IMR-90 (cell line): Measurements from ENCODE around the gene ABCA7. TPM values are rescaled to one million over a fixed set of nuclear protein-coding genes. Genes with fewer than 3 reads are reported as not detected.

Experiments
- ATAC-seq: fragments of 200-7000 bp; cut with Tn5 transposase; 2 replicates; pipeline ENCODE4 v1.9.1; 2020; ENCODE audit warnings: low read depth, mild to moderate bottlenecking, moderate library complexity
- BruUV-seq: library from RNA; stranded (reverse); fragments of 400-500 nt; replicated peaks from 2 replicates; lab custom pipeline; 2021; lab: Mats Ljungman, UMichigan
- CTCF ChIA-PET: fragments of 300-600 bp; formaldehyde crosslinking; extraction: SDS; loops from one replicate; lab custom pipeline; 2021; ENCODE audit warnings: antibody characterized with exemption; lab: Yijun Ruan, JAX
- POLR2A ChIA-PET: fragments of 300-600 bp; sonication (Branson Sonifier 250); formaldehyde crosslinking; loops from one replicate; lab custom pipeline; 2022; ENCODE audit warnings: antibody characterized with exemption; ENCODE audit not compliant: unreplicated experiment; lab: Charles Lee
- DNase-seq: peaks from one replicate; pipeline ENCODE4 v3.0.0; 2013
- H2AFZ ChIP-seq: replicated peaks from 2 replicates; pipeline ENCODE3; 2013; ENCODE audit warnings: low read length, mild to moderate bottlenecking; ENCODE audit not compliant: poor library complexity
- H2AK5ac ChIP-seq: 2 replicates; pipeline ENCODE4 v1.6.1; 2013; ENCODE audit warnings: low read depth, low read length, inconsistent platforms
- H2AK9ac ChIP-seq: replicated peaks from 2 replicates; pipeline ENCODE3; 2013; ENCODE audit warnings: mild to moderate bottlenecking, low read depth, low read length, moderate library complexity; ENCODE audit not compliant: poor library complexity
- H2BK120ac ChIP-seq: 2 replicates; pipeline ENCODE4 v1.6.1; 2013; ENCODE audit warnings: low read depth, low read length, inconsistent platforms
- H2BK15ac ChIP-seq: 3 replicates; pipeline ENCODE4 v1.6.1; 2013; ENCODE audit warnings: low read depth, low read length, inconsistent platforms
- H2BK20ac ChIP-seq: 2 replicates; pipeline ENCODE4 v1.6.1; 2013; ENCODE audit warnings: low read depth, mild to moderate bottlenecking, inconsistent platforms, low read length, moderate library complexity
- H2BK5ac ChIP-seq: 2 replicates; pipeline ENCODE4 v1.6.1; 2013; ENCODE audit warnings: mild to moderate bottlenecking, low read depth, low read length, inconsistent platforms; ENCODE audit not compliant: poor library complexity, severe bottlenecking
- H3K14ac ChIP-seq: replicated peaks from 2 replicates; pipeline ENCODE4 v1.6.1; 2013; ENCODE audit warnings: low read depth, low read length, inconsistent platforms
- H3K18ac ChIP-seq: 2 replicates; pipeline ENCODE4 v1.6.1; 2013; ENCODE audit warnings: low read depth, low read length, control low read depth
- H3K23ac ChIP-seq: 2 replicates; pipeline ENCODE4 v1.6.1; 2013; ENCODE audit warnings: low read depth, low read length, inconsistent platforms
- H3K27ac ChIP-seq: 2 replicates; pipeline ENCODE4 v1.5.1; 2013; ENCODE audit warnings: mild to moderate bottlenecking, control low read depth, low read length; ENCODE audit not compliant: insufficient read depth
- H3K27me3 ChIP-seq: 2 replicates; pipeline ENCODE4 v1.6.1; 2013; ENCODE audit warnings: low read length; ENCODE audit not compliant: control insufficient read depth, insufficient read depth
- H3K36me3 ChIP-seq: 2 replicates; pipeline ENCODE4 v1.6.1; 2013; ENCODE audit warnings: low read length, mixed read lengths; ENCODE audit not compliant: control insufficient read depth, insufficient read depth
- H3K4ac ChIP-seq: 2 replicates; pipeline ENCODE4 v1.6.1; 2013; ENCODE audit warnings: low read depth, low read length, inconsistent platforms
- H3K4me1 ChIP-seq: 2 replicates; pipeline ENCODE4 v1.6.1; 2013; ENCODE audit warnings: low read length, mixed read lengths; ENCODE audit not compliant: control insufficient read depth, insufficient read depth
- H3K4me2 ChIP-seq: 2 replicates; pipeline ENCODE4 v1.6.1; 2013; ENCODE audit warnings: low read depth, mild to moderate bottlenecking, control low read depth, low read length, moderate library complexity
- H3K4me3 ChIP-seq: 2 replicates; pipeline ENCODE4 v1.5.1; 2013; ENCODE audit warnings: low read depth, mild to moderate bottlenecking, control low read depth, low read length, moderate library complexity; ENCODE audit not compliant: insufficient read depth
- H3K56ac ChIP-seq: 2 replicates; pipeline ENCODE4 v1.6.1; 2013; ENCODE audit warnings: low read length, inconsistent platforms; ENCODE audit not compliant: insufficient read depth; ENCODE audit errors: extremely low read depth
- H3K79me1 ChIP-seq, 2 experiments: 2 replicates each; pipeline ENCODE4 v1.6.1; 2013; ENCODE audit warnings: low read length in 2 of 2, inconsistent platforms in 1 of 2, low read depth in 1 of 2
- H3K9ac ChIP-seq: 2 replicates; pipeline ENCODE4 v1.6.1; 2013; ENCODE audit warnings: low read depth, low read length, control low read depth
- H3K9me1 ChIP-seq: 2 replicates; pipeline ENCODE4 v1.6.1; 2013; ENCODE audit warnings: low read length, inconsistent platforms; ENCODE audit not compliant: insufficient read depth
- H3K9me3 ChIP-seq: 2 replicates; pipeline ENCODE4 v1.6.1; 2013; ENCODE audit warnings: low read length; ENCODE audit not compliant: control insufficient read depth, insufficient read depth
- H4K20me1 ChIP-seq: 2 replicates; pipeline ENCODE4 v1.6.1; 2013; ENCODE audit warnings: low read length, inconsistent platforms; ENCODE audit not compliant: insufficient read depth
- H4K5ac ChIP-seq: 2 replicates; pipeline ENCODE4 v1.6.1; 2013; ENCODE audit warnings: mild to moderate bottlenecking, low read depth, low read length, control low read depth
- H4K8ac ChIP-seq, 2 experiments: 2 replicates each; pipeline ENCODE4 v1.6.1; 2013; ENCODE audit warnings: low read depth in 2 of 2, low read length in 2 of 2, control low read depth in 1 of 2, inconsistent platforms in 1 of 2
- H4K91ac ChIP-seq: 2 replicates; pipeline ENCODE4 v1.6.1; 2013; ENCODE audit warnings: low read depth, low read length, inconsistent platforms; ENCODE audit not compliant: insufficient read depth
- CEBPB ChIP-seq: IDR thresholded peaks from 2 replicates; pipeline ENCODE4 v1.6.1; 2012; ENCODE audit warnings: low read depth, low read length, improper control_type of control experiment
- CHD1 ChIP-seq: IDR thresholded peaks from 2 replicates; pipeline ENCODE4 v1.6.1; 2012; ENCODE audit warnings: low read depth, low read length, improper control_type of control experiment
- FOS ChIP-seq: fragments of 150-350 bp; IDR thresholded peaks from 2 replicates; pipeline ENCODE4 v1.6.1; 2016; ENCODE audit warnings: low read depth, low read length
- MAFK ChIP-seq: IDR thresholded peaks from 2 replicates; pipeline ENCODE4 v1.6.1; 2012; ENCODE audit warnings: low read depth, low read length, improper control_type of control experiment
- MAZ ChIP-seq: IDR thresholded peaks from 2 replicates; pipeline ENCODE4 v1.6.1; 2012; ENCODE audit warnings: low read depth, mild to moderate bottlenecking, low read length, improper control_type of control experiment, moderate library complexity, borderline replicate concordance
- MXI1 ChIP-seq: IDR thresholded peaks from 2 replicates; pipeline ENCODE4 v1.6.1; 2012; ENCODE audit warnings: low read depth, mild to moderate bottlenecking, low read length, moderate library complexity, borderline replicate concordance
- NFE2L2 ChIP-seq: fragments of 150-350 bp; IDR thresholded peaks from 2 replicates; pipeline ENCODE4 v1.6.1; 2016; ENCODE audit warnings: low read depth, mild to moderate bottlenecking, low read length
- POLR2A ChIP-seq: IDR thresholded peaks from 2 replicates; pipeline ENCODE4 v1.6.1; 2012; ENCODE audit warnings: mild to moderate bottlenecking, low read depth, low read length
- RAD21 ChIP-seq: IDR thresholded peaks from 2 replicates; pipeline ENCODE4 v1.6.1; 2012; ENCODE audit warnings: low read length, improper control_type of control experiment
- RCOR1 ChIP-seq: IDR thresholded peaks from 2 replicates; pipeline ENCODE4 v1.6.1; 2012; ENCODE audit warnings: mild to moderate bottlenecking, low read length, improper control_type of control experiment; ENCODE audit not compliant: insufficient replicate concordance
- RFX5 ChIP-seq: IDR thresholded peaks from 2 replicates; pipeline ENCODE4 v1.8.0; 2012; ENCODE audit warnings: low read depth, mild to moderate bottlenecking, low read length, moderate library complexity
- SMC3 ChIP-seq: fragments of 150-350 bp; IDR thresholded peaks from 2 replicates; pipeline ENCODE4 v1.6.1; 2016; ENCODE audit warnings: low read depth, mild to moderate bottlenecking, antibody characterized with exemption, low read length, moderate library complexity
- WGBS, 2 experiments: methylation state at CpG; one replicate each; pipeline versions ENCODE4 v1.1.5 to v1.1.7; 2013; ENCODE audit warnings: missing lambda C conversion rate in 2 of 2; ENCODE audit not compliant: insufficient read length in 1 of 2; ENCODE audit errors: extremely low coverage in 2 of 2; 5-methylcytosine and 5-hydroxymethylcytosine counted together
- dilution Hi-C: fragments of 300-500 bp; cut with HindIII; formaldehyde crosslinking; loops from one replicate; pipeline ENCODE4 v1.14.3; 2018; ENCODE audit warnings: low sequenced_read_pairs; ENCODE audit not compliant: unreplicated experiment
- in situ Hi-C: fragments of 300-500 bp; cut with MboI; formaldehyde crosslinking; loops from 3 replicates; pipeline ENCODE4 v1.14.3; 2019; ENCODE audit warnings: low sequenced_read_pairs, inconsistent platforms, mixed read lengths
- intact Hi-C: fragments of 100-400 bp; cut with micrococcal nuclease; formaldehyde crosslinking; loops from 2 replicates; pipeline ENCODE4 v1.10.0; 2022
- polyA plus RNA-seq, 3 experiments: library from polyadenylated mRNA; depleted of rRNA; stranded (reverse); fragments of >200 nt; gene quantifications; 2 replicates each; pipeline ENCODE4 v1.2.3, GENCODE V29; 2012; ENCODE audit warnings: low replicate concordance in 1 of 3
- total RNA-seq: library from RNA; depleted of rRNA; stranded (reverse); fragments of >200 nt; gene quantifications from 2 replicates; pipeline ENCODE4 v1.2.3, GENCODE V29; 2012
- TF ChIP-seq, protein P1 (sequence below): fragments of 150-350 bp; IDR thresholded peaks from 2 replicates; pipeline ENCODE4 v1.6.1; 2017; ENCODE audit warnings: mild to moderate bottlenecking, antibody characterized with exemption, low read length, low read depth
- TF ChIP-seq, protein P2 (sequence below): conservative IDR thresholded peaks from 2 replicates; pipeline ENCODE4 v1.5.1; 2012; ENCODE audit warnings: mild to moderate bottlenecking, low read depth, low read length, improper control_type of control experiment
- TF ChIP-seq, protein P3 (sequence below): fragments of 150-350 bp; IDR thresholded peaks from 2 replicates; pipeline ENCODE4 v1.6.1; 2016; ENCODE audit warnings: low read depth, mild to moderate bottlenecking, low read length, moderate library complexity, borderline replicate concordance

The ABCA7 gene
- total and polyA plus RNA-seq, 2 of the 4 experiments (the other 2 are of a cell fraction): 0.36 to 3.3 TPM

DNA sequence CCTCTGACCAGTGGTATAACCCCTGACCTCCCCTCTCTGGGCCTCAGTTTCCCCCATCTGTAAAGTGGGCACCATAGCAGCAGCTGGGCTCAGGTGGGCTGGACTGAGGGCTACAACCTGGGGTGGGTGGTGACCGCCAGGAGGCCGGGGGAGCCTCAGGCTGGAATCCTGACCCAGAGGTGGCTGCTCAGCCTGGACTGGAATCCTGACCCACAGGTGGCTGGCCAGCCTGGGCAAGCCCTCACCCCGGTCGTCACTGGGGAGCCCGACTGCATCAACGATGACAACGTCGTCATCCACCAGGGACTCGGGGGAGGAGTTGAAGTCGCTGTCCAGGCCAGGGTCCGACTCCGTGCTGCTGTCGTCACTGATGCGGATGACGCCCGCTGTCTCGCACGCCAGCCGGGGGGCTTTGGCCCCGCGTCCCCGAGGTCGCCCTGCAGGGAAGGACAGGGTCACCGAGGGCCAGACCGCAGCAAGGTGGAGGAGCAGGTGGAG, 74.1 kb downstream of the ABCA7 start:
- ATAC-seq: no peak
- TF ChIP-seq RCOR1 (no peak), RFX5 (no peak), CEBPB (no peak), MAFK (no peak), FOS (no peak), MXI1 (no peak), RAD21 (no peak), POLR2A (no peak), MAZ (no peak), CHD1 (no peak), NFE2L2 (no peak), SMC3 (no peak)
- TF ChIP-seq, protein P1, sequence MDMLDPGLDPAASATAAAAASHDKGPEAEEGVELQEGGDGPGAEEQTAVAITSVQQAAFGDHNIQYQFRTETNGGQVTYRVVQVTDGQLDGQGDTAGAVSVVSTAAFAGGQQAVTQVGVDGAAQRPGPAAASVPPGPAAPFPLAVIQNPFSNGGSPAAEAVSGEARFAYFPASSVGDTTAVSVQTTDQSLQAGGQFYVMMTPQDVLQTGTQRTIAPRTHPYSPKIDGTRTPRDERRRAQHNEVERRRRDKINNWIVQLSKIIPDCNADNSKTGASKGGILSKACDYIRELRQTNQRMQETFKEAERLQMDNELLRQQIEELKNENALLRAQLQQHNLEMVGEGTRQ: no peak
- TF ChIP-seq, protein P2, sequence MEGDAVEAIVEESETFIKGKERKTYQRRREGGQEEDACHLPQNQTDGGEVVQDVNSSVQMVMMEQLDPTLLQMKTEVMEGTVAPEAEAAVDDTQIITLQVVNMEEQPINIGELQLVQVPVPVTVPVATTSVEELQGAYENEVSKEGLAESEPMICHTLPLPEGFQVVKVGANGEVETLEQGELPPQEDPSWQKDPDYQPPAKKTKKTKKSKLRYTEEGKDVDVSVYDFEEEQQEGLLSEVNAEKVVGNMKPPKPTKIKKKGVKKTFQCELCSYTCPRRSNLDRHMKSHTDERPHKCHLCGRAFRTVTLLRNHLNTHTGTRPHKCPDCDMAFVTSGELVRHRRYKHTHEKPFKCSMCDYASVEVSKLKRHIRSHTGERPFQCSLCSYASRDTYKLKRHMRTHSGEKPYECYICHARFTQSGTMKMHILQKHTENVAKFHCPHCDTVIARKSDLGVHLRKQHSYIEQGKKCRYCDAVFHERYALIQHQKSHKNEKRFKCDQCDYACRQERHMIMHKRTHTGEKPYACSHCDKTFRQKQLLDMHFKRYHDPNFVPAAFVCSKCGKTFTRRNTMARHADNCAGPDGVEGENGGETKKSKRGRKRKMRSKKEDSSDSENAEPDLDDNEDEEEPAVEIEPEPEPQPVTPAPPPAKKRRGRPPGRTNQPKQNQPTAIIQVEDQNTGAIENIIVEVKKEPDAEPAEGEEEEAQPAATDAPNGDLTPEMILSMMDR: no peak
- TF ChIP-seq, protein P3, sequence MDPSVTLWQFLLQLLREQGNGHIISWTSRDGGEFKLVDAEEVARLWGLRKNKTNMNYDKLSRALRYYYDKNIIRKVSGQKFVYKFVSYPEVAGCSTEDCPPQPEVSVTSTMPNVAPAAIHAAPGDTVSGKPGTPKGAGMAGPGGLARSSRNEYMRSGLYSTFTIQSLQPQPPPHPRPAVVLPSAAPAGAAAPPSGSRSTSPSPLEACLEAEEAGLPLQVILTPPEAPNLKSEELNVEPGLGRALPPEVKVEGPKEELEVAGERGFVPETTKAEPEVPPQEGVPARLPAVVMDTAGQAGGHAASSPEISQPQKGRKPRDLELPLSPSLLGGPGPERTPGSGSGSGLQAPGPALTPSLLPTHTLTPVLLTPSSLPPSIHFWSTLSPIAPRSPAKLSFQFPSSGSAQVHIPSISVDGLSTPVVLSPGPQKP: no peak

More for the DNA sequence above, 74.1 kb downstream of the ABCA7 start:
- H3K4me1 ChIP-seq: peaks cover 11% of the 10 kb centered on the region
- H2BK20ac ChIP-seq: no peak overlapping the region
- no peaks in the 10 kb centered on the region for H3K9me1 ChIP-seq
- dilution Hi-C loops (no loop called here), in situ Hi-C loops (no loop called here), intact Hi-C loops (loop anchor here (2.0 to 5.0 kb wide), 2 partner anchors 63 to 78 kb away; no protein-coding TSS in a partner anchor)
- peak overlapping the region in 1 of 2 experiments; percentile 72; a peak in 2 of 4 replicates for H4K8ac ChIP-seq
- ChIA-PET CTCF (interaction anchor here (0.6 to 1.5 kb wide), 12 partner anchors 9 to 161 kb away, joined by 3 to 12 read pairs (median 4); partner anchors contain the start of genes CBARP, FAM174C and SBNO2), POLR2A (interaction anchor here (0.5 kb wide), 1 partner anchor 15 kb away, joined by 6 read pairs; no protein-coding TSS in a partner anchor)
- H4K20me1 ChIP-seq: peaks cover 25% of the 10 kb centered on the region
- H3K27ac ChIP-seq: peak overlapping the region; percentile 74; the same call in 1 of the 2 replicates
- WGBS, 2 experiments: 85% methylated on average over 15 of the region's 25 CpGs; no CpG with 5 or more reads in 1 of the 2 experiments
- no peak overlapping the region for H3K4me3 ChIP-seq
- H3K23ac ChIP-seq: no peak overlapping the region
- H2BK120ac ChIP-seq: 0 out of 2 replicates have a peak overlapping the region, but pooled peaks have one; percentile 29
- H2AK9ac ChIP-seq: peak overlapping the region; percentile 97
- no TSS peak for BruUV-seq
- peaks cover 80% of the 10 kb centered on the region for H3K36me3 ChIP-seq
- peak overlapping the region; percentile 90; the same call in 1 of the 2 replicates for H2AK5ac ChIP-seq
- no peaks in the 10 kb centered on the region for H3K27me3 ChIP-seq
- DNase-seq: no peak
- H3K79me1 ChIP-seq: peaks cover 11 to 23% of the 10 kb centered on the region in 2 experiments
- no peak overlapping the region for H4K5ac ChIP-seq
- no peaks in the 10 kb centered on the region for H3K9me3 ChIP-seq
- H3K4ac ChIP-seq: peak overlapping the region; percentile 86
- peak overlapping the region; percentile 85 for H2BK5ac ChIP-seq
- H2BK15ac ChIP-seq: no peak overlapping the region
- peak overlapping the region; percentile 51 for H2AFZ ChIP-seq
- no peak overlapping the region for H3K4me2 ChIP-seq
- H4K91ac ChIP-seq: no peak overlapping the region
- no peak overlapping the region for H3K18ac ChIP-seq
- H3K56ac ChIP-seq: no peak overlapping the region
- H3K9ac ChIP-seq: 0 out of 2 replicates have a peak overlapping the region, but pooled peaks have one; percentile 35
- no peak overlapping the region for H3K14ac ChIP-seq
